ENCODE data around the gene ZNF628.

ZNF628 gene

GRCh38 chr19:55473225-55474012 is 3.0 kb upstream of the ZNF628 start:
- H3K4me3 ChIP-seq (ENCODE audit: low read depth, low read length): no peak overlapping the region
- peaks cover 18% of the 10 kb centered on the region for H3K4me1 ChIP-seq
- H3K9me3 ChIP-seq (ENCODE audit: control insufficient read depth, low read length): no peaks in the 10 kb centered on the region
- no peaks in the 10 kb centered on the region for H3K36me3 ChIP-seq (ENCODE audit: control insufficient read depth, insufficient read depth, low read length)
- TF ChIP-seq, protein P1, sequence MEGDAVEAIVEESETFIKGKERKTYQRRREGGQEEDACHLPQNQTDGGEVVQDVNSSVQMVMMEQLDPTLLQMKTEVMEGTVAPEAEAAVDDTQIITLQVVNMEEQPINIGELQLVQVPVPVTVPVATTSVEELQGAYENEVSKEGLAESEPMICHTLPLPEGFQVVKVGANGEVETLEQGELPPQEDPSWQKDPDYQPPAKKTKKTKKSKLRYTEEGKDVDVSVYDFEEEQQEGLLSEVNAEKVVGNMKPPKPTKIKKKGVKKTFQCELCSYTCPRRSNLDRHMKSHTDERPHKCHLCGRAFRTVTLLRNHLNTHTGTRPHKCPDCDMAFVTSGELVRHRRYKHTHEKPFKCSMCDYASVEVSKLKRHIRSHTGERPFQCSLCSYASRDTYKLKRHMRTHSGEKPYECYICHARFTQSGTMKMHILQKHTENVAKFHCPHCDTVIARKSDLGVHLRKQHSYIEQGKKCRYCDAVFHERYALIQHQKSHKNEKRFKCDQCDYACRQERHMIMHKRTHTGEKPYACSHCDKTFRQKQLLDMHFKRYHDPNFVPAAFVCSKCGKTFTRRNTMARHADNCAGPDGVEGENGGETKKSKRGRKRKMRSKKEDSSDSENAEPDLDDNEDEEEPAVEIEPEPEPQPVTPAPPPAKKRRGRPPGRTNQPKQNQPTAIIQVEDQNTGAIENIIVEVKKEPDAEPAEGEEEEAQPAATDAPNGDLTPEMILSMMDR (IDR thresholded peaks at IDR 0.05): no peak
- H3K4me2 ChIP-seq (ENCODE audit: low read length): no peak overlapping the region
- no peak overlapping the region for H2AFZ ChIP-seq
- peaks cover 13% of the 10 kb centered on the region for H3K79me2 ChIP-seq
- no peak overlapping the region for H3K27ac ChIP-seq
- no peak overlapping the region for H3K9ac ChIP-seq
- no peaks in the 10 kb centered on the region for H3K27me3 ChIP-seq (ENCODE audit: control insufficient read depth, insufficient read depth, low read length)

DNA sequence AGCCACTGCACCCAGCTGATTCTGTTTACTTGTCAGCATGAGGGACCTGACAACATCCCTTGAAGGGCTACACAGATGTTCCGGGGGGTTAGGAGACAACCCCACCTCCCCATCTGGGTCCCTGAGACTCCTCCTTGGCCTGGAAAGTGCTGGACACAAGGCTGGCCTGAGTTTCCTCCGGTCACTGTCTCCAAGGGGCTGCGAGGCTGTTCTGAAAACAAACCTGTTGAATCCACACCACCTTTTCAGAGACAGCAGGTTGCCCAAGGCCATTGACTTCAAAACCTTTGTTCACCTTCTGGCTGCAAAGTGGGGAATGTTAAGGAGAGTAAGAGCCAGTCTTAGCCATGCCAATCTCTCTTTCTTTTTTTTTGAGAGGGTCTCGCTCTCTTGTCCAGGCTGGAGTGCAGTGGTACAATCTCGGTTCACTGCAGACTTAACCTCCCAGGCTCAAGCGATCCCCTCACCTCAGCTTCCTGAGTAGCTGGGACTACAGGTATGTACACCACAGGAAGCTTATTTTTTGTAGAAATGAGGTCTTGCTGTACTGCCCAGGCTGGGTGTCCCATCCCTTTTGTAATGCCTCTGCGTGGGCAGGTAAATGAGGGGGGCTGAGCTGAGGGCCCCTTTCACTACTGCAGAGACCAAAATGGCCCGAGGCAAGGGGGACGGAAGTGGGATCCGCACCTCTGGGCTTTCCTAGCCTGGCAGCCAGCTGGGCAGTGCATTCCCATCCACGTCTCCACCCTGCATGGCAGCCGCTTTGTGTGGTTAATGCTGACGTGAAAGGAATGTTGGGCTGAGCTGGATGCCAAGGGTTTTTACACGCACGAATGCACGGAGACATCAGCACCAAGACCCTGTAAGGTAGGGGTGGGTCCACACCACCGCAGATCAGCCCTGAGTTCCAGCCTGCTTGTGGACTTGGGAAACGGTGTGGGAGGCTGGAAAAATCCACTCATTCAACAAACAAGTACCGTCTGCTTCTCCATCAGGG is 1.9 kb upstream of the ZNF628 start:
- Histone ChIP-seq H3K9ac (no peak overlapping the region), H3K79me2 (peaks cover 13% of the 10 kb centered on the region), H3K4me1 (peaks cover 22% of the 10 kb centered on the region), H3K9me3 (ENCODE audit: control insufficient read depth, low read length) (no peaks in the 10 kb centered on the region), H3K4me2 (ENCODE audit: low read length) (no peak overlapping the region), H3K4me3 (ENCODE audit: low read depth, low read length) (no peak overlapping the region), H3K27ac (no peak overlapping the region), H3K27me3 (ENCODE audit: control insufficient read depth, insufficient read depth, low read length) (no peaks in the 10 kb centered on the region), H3K36me3 (ENCODE audit: control insufficient read depth, insufficient read depth, low read length) (no peaks in the 10 kb centered on the region), H2AFZ (peak overlapping the region; percentile 48)
- TF ChIP-seq, protein P1 (IDR thresholded peaks at IDR 0.05): no peak

GRCh38 chr19:55477905-55478304 is 1.5 kb downstream of the ZNF628 start:
- Histone ChIP-seq H3K36me3 (ENCODE audit: control insufficient read depth, insufficient read depth, low read length) (no peaks in the 10 kb centered on the region), H3K79me2 (peaks cover 18% of the 10 kb centered on the region), H3K4me1 (peaks cover 23% of the 10 kb centered on the region), H3K27ac (no peak overlapping the region), H3K4me3 (ENCODE audit: low read depth, low read length) (no peak overlapping the region), H3K27me3 (ENCODE audit: control insufficient read depth, insufficient read depth, low read length) (no peaks in the 10 kb centered on the region), H2AFZ (no peak overlapping the region), H3K4me2 (ENCODE audit: low read length) (no peak overlapping the region), H3K9me3 (ENCODE audit: control insufficient read depth, low read length) (no peaks in the 10 kb centered on the region), H3K9ac (no peak overlapping the region)
- TF ChIP-seq, protein P1 (IDR thresholded peaks at IDR 0.05): no peak

DNA sequence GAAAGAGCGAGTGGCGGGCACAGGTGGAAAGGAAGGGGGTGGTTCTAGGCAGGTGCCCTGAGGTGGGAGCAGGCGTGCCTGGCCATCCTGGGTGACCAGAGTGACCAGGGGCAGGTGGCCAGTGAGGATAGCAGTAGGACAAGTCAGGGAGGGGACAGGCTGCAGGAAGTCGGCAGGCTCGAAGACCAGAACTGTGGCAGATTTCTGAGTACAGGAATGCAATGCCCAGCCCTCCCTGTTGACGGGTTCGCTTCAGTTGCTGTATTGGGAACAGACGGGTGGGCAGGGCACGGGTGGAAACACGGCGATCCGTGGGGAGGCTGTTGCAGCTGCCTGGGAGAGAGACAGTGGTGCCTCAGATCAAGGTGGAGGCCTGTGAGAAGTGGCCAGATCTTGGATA is 1.9 kb downstream of the ZNF628 start:
- H3K9ac ChIP-seq: no peak overlapping the region
- no peak overlapping the region for H3K4me2 ChIP-seq (ENCODE audit: low read length)
- H3K79me2 ChIP-seq: peaks cover 18% of the 10 kb centered on the region
- H3K4me3 ChIP-seq (ENCODE audit: low read depth, low read length): no peak overlapping the region
- H3K9me3 ChIP-seq (ENCODE audit: control insufficient read depth, low read length): no peaks in the 10 kb centered on the region
- H3K36me3 ChIP-seq (ENCODE audit: control insufficient read depth, insufficient read depth, low read length): no peaks in the 10 kb centered on the region
- TF ChIP-seq, protein P1 (IDR thresholded peaks at IDR 0.05): no peak
- no peaks in the 10 kb centered on the region for H3K27me3 ChIP-seq (ENCODE audit: control insufficient read depth, insufficient read depth, low read length)
- H2AFZ ChIP-seq: no peak overlapping the region
- H3K4me1 ChIP-seq: peaks cover 23% of the 10 kb centered on the region
- H3K27ac ChIP-seq: no peak overlapping the region
